ENCODE data around the gene TRMT61B. TPM values are rescaled to one million over a fixed set of nuclear protein-coding genes. Genes with fewer than 3 reads are reported as not detected.

The TRMT61B gene
- total and polyA plus RNA-seq, 2 donors (not counting 1 experiment from before 2014, with no cell fraction given) = 13.5 to 14.4 TPM

DNA sequence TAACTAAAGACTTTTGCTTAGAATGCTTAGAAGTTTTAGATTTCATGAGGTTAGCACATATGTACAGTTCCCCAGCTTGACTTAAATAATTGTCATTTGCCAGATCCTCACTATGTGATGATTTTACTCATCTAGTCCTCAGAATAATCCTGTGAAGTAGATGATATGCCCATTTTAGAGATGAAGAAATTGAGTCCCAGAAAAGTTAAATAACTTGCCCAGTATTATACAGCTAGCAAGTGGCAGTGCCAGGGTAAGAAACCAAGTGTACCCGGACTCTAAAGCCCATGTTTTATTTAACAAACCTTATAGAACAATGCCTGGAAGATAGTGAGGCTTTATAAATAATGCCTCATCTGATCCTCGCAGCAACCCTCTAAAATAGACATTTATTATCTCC is 31.1 kb downstream of the TRMT61B start:
- H3K27ac ChIP-seq (ENCODE audit: insufficient read depth, low read length) = no peak overlapping the region
- H3K79me2 ChIP-seq (ENCODE audit: control insufficient read depth, insufficient read depth, low read length) = no peaks in the 10 kb centered on the region
- no peaks in the 10 kb centered on the region for H3K36me3 ChIP-seq (ENCODE audit: control insufficient read depth, insufficient read depth, low read length)
- no peak overlapping the region for H3K4me3 ChIP-seq (replicated peaks in 1 of 4; ENCODE audit: control extremely low read depth in 1 of 4, insufficient read depth in 1 of 4, low read depth in 3 of 4, low read length in 4 of 4)
- DNase-seq (ENCODE audit: low read depth in 2 of 2) = no peak
- H2AFZ ChIP-seq (ENCODE audit: low read length) = no peak overlapping the region
- TF ChIP-seq, protein P1, sequence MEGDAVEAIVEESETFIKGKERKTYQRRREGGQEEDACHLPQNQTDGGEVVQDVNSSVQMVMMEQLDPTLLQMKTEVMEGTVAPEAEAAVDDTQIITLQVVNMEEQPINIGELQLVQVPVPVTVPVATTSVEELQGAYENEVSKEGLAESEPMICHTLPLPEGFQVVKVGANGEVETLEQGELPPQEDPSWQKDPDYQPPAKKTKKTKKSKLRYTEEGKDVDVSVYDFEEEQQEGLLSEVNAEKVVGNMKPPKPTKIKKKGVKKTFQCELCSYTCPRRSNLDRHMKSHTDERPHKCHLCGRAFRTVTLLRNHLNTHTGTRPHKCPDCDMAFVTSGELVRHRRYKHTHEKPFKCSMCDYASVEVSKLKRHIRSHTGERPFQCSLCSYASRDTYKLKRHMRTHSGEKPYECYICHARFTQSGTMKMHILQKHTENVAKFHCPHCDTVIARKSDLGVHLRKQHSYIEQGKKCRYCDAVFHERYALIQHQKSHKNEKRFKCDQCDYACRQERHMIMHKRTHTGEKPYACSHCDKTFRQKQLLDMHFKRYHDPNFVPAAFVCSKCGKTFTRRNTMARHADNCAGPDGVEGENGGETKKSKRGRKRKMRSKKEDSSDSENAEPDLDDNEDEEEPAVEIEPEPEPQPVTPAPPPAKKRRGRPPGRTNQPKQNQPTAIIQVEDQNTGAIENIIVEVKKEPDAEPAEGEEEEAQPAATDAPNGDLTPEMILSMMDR (conservative IDR thresholded peaks at IDR 0.05 in 1 of 2, IDR thresholded peaks at IDR 0.05 in 1 of 2; ENCODE audit: low read depth in 1 of 2, low read length in 2 of 2) = no peak
- TF ChIP-seq EZH2 (IDR thresholded peaks at IDR 0.05; ENCODE audit: low read length, missing control alignments) = no peak
- H3K4me1 ChIP-seq (ENCODE audit: control insufficient read depth, extremely low read depth, insufficient read depth, low read length) = no peaks in the 10 kb centered on the region
- H3K27me3 ChIP-seq (ENCODE audit: control insufficient read depth, insufficient read depth, low read length) = no peaks in the 10 kb centered on the region
- H3K4me2 ChIP-seq (ENCODE audit: extremely low read depth, insufficient read depth, low read length) = no peak overlapping the region
- no peak overlapping the region for H3K9ac ChIP-seq (ENCODE audit: insufficient read depth, low read length)
- H4K20me1 ChIP-seq (ENCODE audit: control insufficient read depth, extremely low read depth, insufficient read depth, low read length) = no peaks in the 10 kb centered on the region
- H3K9me3 ChIP-seq (ENCODE audit: control insufficient read depth, insufficient read depth, low read depth, low read length) = no peaks in the 10 kb centered on the region

DNA sequence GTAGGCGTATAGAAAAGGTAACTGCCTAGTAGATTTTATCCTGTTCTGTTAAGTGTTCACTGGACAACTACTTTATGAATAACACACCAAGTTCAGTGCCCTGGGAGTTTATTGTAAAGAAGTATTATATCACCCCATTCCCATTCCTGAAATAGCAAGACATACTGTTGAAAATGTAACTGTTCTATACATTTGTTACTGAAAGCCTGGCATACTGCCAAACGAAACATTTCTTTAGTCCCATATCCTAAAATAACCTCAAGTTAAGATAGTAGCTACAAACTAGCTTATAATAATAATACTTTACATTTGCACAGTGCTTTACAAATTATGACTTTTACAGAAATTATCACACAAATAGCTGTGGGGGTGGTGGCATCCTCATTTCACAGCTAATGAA is 34.3 kb downstream of the TRMT61B start:
- H3K79me2 ChIP-seq (ENCODE audit: control insufficient read depth, insufficient read depth, low read length) = no peaks in the 10 kb centered on the region
- H3K27ac ChIP-seq (ENCODE audit: insufficient read depth, low read length) = no peak overlapping the region
- no peak overlapping the region for H2AFZ ChIP-seq (ENCODE audit: low read length)
- H3K36me3 ChIP-seq (ENCODE audit: control insufficient read depth, insufficient read depth, low read length) = no peaks in the 10 kb centered on the region
- H3K27me3 ChIP-seq (ENCODE audit: control insufficient read depth, insufficient read depth, low read length) = no peaks in the 10 kb centered on the region
- H3K4me2 ChIP-seq (ENCODE audit: extremely low read depth, insufficient read depth, low read length) = no peak overlapping the region
- TF ChIP-seq, protein P1 (conservative IDR thresholded peaks at IDR 0.05 in 1 of 2, IDR thresholded peaks at IDR 0.05 in 1 of 2; ENCODE audit: low read depth in 1 of 2, low read length in 2 of 2) = no peak
- TF ChIP-seq EZH2 (IDR thresholded peaks at IDR 0.05; ENCODE audit: low read length, missing control alignments) = no peak
- no peak overlapping the region for H3K4me3 ChIP-seq (replicated peaks in 1 of 4; ENCODE audit: control extremely low read depth in 1 of 4, insufficient read depth in 1 of 4, low read depth in 3 of 4, low read length in 4 of 4)
- H3K4me1 ChIP-seq (ENCODE audit: control insufficient read depth, extremely low read depth, insufficient read depth, low read length) = no peaks in the 10 kb centered on the region
- DNase-seq (ENCODE audit: low read depth in 2 of 2) = no peak
- no peaks in the 10 kb centered on the region for H3K9me3 ChIP-seq (ENCODE audit: control insufficient read depth, insufficient read depth, low read depth, low read length)
- no peaks in the 10 kb centered on the region for H4K20me1 ChIP-seq (ENCODE audit: control insufficient read depth, extremely low read depth, insufficient read depth, low read length)
- no peak overlapping the region for H3K9ac ChIP-seq (ENCODE audit: insufficient read depth, low read length)

DNA sequence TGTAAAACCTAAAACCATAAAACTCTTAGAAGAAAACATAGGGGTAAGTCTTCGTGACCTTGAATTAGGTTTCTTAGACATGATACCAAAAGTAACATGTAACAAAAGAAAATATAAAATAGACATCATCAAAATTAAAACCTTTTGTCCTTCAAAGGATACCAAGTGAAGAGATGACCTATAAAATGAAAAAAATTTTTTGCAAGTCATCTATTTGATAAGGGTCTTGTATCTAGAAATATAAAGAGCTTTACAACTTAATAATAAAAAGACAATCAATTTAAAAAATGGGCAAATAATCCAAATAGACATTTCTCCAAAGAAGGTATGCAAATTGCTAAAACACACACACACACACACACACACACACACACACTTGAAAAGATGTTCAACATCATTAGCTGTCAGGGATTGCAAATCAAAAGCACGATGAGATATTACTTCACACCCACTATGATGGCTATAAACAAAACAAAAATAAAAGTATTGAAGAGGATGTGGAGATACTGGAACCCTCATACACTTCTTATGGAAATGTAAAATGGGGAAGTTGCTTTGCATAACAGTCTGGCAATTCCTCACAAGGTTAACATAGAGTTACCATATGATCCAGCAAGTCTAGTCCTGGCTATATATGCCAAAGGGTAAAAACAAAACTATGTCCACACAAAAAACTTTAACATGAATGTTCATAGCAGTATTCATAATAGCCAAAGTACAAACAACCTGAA is 36.2 kb downstream of the TRMT61B start:
- no peak overlapping the region for H2AFZ ChIP-seq (ENCODE audit: low read length)
- H3K27ac ChIP-seq (ENCODE audit: insufficient read depth, low read length) = no peak overlapping the region
- no peaks in the 10 kb centered on the region for H3K4me1 ChIP-seq (ENCODE audit: control insufficient read depth, extremely low read depth, insufficient read depth, low read length)
- no peaks in the 10 kb centered on the region for H3K27me3 ChIP-seq (ENCODE audit: control insufficient read depth, insufficient read depth, low read length)
- TF ChIP-seq EZH2 (IDR thresholded peaks at IDR 0.05; ENCODE audit: low read length, missing control alignments) = no peak
- TF ChIP-seq, protein P1 (conservative IDR thresholded peaks at IDR 0.05 in 1 of 2, IDR thresholded peaks at IDR 0.05 in 1 of 2; ENCODE audit: low read depth in 1 of 2, low read length in 2 of 2) = no peak
- H3K9ac ChIP-seq (ENCODE audit: insufficient read depth, low read length) = no peak overlapping the region
- H3K36me3 ChIP-seq (ENCODE audit: control insufficient read depth, insufficient read depth, low read length) = no peaks in the 10 kb centered on the region
- no peak overlapping the region for H3K4me3 ChIP-seq (replicated peaks in 1 of 4; ENCODE audit: control extremely low read depth in 1 of 4, insufficient read depth in 1 of 4, low read depth in 3 of 4, low read length in 4 of 4)
- H3K79me2 ChIP-seq (ENCODE audit: control insufficient read depth, insufficient read depth, low read length) = no peaks in the 10 kb centered on the region
- H3K4me2 ChIP-seq (ENCODE audit: extremely low read depth, insufficient read depth, low read length) = no peak overlapping the region
- no peaks in the 10 kb centered on the region for H3K9me3 ChIP-seq (ENCODE audit: control insufficient read depth, insufficient read depth, low read depth, low read length)
- DNase-seq (ENCODE audit: low read depth in 2 of 2) = no peak
- H4K20me1 ChIP-seq (ENCODE audit: control insufficient read depth, extremely low read depth, insufficient read depth, low read length) = no peaks in the 10 kb centered on the region
